Pancreas (tissue), 10 donors: ENCODE data around the gene CELF1. TPM values are rescaled to one million over a fixed set of nuclear protein-coding genes. Genes with fewer than 3 reads are reported as not detected.

Experiments used
- ATAC-seq, 4 donors: fragments of 200-7000 bp; cut with Tn5 transposase; one replicate each; pipeline versions ENCODE4 v1.8.0 to v1.9.1; 2020; ENCODE audit warnings: mild to moderate bottlenecking in 4 of 4, moderate library complexity in 4 of 4
- DNase-seq, 6 donors: peaks; one replicate each; pipeline ENCODE4 v3.0.0-alpha.2; 2020
- FAIRE-seq: peaks from 2 replicates; lab custom pipeline; 2012; peaks lifted over from hg19 to GRCh38; lab: Jason Lieb, UNC
- H3K27ac ChIP-seq, 4 donors: fragments of 200-600 bp; sonication (generic); 1 replicate in 3 of 4; 2 replicates in 1 of 4; pipeline versions ENCODE4 v1.5.0 to v1.8.0; 2020
- H3K27me3 ChIP-seq, 4 donors: fragments of 200-600 bp; one replicate each; pipeline ENCODE4 v1.8.0; 2021
- H3K36me3 ChIP-seq, 3 donors: fragments of 200-600 bp; sonication (generic) in 1 of 3; one replicate each; pipeline versions ENCODE4 v1.5.0 to v1.8.0; 2020 to 2021
- H3K4me1 ChIP-seq, 3 donors: fragments of 200-600 bp; one replicate each; pipeline ENCODE4 v1.8.0; 2021
- H3K4me3 ChIP-seq, 4 donors: fragments of 200-600 bp; sonication (generic) in 2 of 4; one replicate each; pipeline versions ENCODE4 v1.5.0 to v1.8.0; 2020 to 2021
- H3K9me3 ChIP-seq, 4 donors: fragments of 200-600 bp; one replicate each; pipeline ENCODE4 v1.8.0; 2021
- CTCF ChIP-seq, 4 donors: fragments of 200-600 bp; sonication (generic) in 3 of 4; IDR thresholded peaks; one replicate each; pipeline versions ENCODE4 v1.5.0 to v1.8.0; 2021; ENCODE audit warnings: antibody characterized with exemption in 4 of 4
- WGBS, 2 donors: extraction: QIAGEN DNeasy Blood & Tissue Kit; methylation state at CpG; one replicate each; pipeline ENCODE4 v1.1.7; 2013; 5-methylcytosine and 5-hydroxymethylcytosine counted together
- intact Hi-C, 3 donors: fragments of 100-400 bp; cut with DNase I; formaldehyde crosslinking; loops; one replicate each; pipeline versions ENCODE4 v1.11.1 to v1.14.2; 2022
- polyA plus RNA-seq, 2 donors: library from polyadenylated mRNA; stranded (reverse); fragments of 200-250 nt; gene quantifications; one replicate each; pipeline ENCODE4 v1.2.3, GENCODE V29; 2013
- total RNA-seq, 6 donors: library from RNA; stranded (reverse); fragmentation: NEBNext Ultra II Directional in 4 of 6; extraction: Animal tissue kit (Norgen Biotek cat#: 25700) in 4 of 6; gene quantifications; one replicate each; pipeline versions ENCODE4 v1.2.1 to v1.2.4, GENCODE V29; 2021 to 2023
- donor health status: healthy with polysubstance abuse.
- donor health status: DM: no; HTN: no; CAD: no; lungs with moderate emphysema.
- donor health status: DM: no; HTN: no; CAD: no.
- donor health status: control.
- donor health status: control.
- donor health status: Bipolar disorder and iron deficiency.
- donor health status: DM: yes; HTN: yes; CAD: no.
- donor health status: DM: no; HTN: no; CAD: no.
- donor health status: DM: no; HTN: no; CAD: no.
- donor health status: DM: yes; HTN: yes; CAD: no.

Gene CELF1
- total and polyA plus RNA-seq, 8 donors, result 20.0 to 56.3 (median 35.9) TPM

DNA sequence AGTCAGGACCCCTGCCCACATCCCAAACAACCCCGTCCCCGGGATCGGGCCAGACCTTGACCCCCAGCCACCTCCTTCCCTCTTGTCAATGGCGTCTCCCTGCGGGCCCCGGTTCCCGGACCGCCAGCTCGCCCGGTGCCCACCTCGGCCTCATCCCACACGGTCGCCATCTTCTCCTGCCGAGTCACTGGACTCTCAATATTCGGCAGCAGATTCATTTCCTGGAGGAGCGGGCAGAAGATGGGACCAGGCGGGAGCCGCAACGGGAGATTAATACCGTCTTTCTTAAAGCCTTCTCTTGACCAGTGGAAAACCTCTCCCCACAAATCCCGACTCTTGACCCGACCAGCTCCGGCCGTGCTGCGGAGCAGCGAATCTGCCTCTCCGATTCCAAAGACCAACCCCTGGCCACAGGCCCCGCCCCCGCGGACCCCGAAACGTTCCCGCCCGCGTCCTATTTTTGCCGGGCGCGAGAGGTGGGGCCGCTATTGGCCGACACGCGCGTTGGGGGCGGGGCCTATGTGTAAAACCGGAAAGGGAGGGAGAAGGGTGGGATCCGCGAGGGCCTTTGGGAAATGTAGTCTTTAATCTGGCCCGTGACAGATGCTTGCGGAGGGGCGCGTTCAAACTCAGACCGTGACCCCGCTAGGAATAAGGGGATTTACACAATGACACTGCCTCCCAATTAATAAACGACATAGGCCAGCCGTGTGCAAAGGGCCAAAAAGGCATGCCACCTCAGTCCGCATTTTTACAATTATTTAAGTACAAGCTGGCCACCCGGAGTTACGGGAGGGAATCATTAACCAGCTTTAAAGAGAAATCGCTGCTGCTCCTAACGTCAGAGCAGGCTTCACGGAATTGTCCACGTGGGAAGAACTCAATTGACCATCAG lies 126.6 kb downstream of the CELF1 start, which contains the start of gene PSMC3:
Gene PSMC3 (minus strand): TSS at position 378 of the 895 bp plus-strand sequence. CDS start 160 bp downstream, at position 218.
- intact Hi-C loops, result no loop called here
- FAIRE-seq (peak; percentile 95), ATAC-seq (peak; percentile 97 to 99 (median 98)), DNase-seq (peak; percentile 98 to 100 (median 98))
- WGBS, 2 donors, result 0% methylated on average over 61 to 62 of the region's 62 CpGs
- peaks cover 3 to 11% (median 6%) of the 10 kb centered on the region in 3 donors for H3K4me1 ChIP-seq
- H3K36me3 ChIP-seq, result peaks cover 0 to 21% (median 10%) of the 10 kb centered on the region in 3 donors
- H3K9me3 ChIP-seq, result no peaks in the 10 kb centered on the region
- H3K4me3 ChIP-seq, result peak within 1 kb of the TSS; percentile 78 to 99 (median 92)
- H3K27me3 ChIP-seq, result no peaks in the 10 kb centered on the region
- H3K27ac ChIP-seq, result peak within 1 kb of the TSS; percentile 58 to 94 (median 86)
- TF ChIP-seq CTCF (IDR thresholded peaks at IDR 0.05), result no peak

GRCh38 chr11:47425611-47426010 lies 127.3 kb downstream of the CELF1 start:
- DNase-seq (no peak), ATAC-seq (no peak), FAIRE-seq (no peak)
- Histone ChIP-seq H3K4me3 (peak overlapping the region; percentile 78 to 99 (median 92)), H3K4me1 (peaks cover 3 to 11% (median 6%) of the 10 kb centered on the region in 3 donors), H3K9me3 (no peaks in the 10 kb centered on the region), H3K27me3 (no peaks in the 10 kb centered on the region), H3K27ac (peak overlapping the region; percentile 58 to 94 (median 86)), H3K36me3 (peaks cover 0 to 28% (median 14%) of the 10 kb centered on the region in 3 donors)
- 0 to 1% methylated on average over 14 of the region's 14 CpGs for WGBS, 2 donors
- intact Hi-C loops, result no loop called here
- no peak for TF ChIP-seq CTCF (IDR thresholded peaks at IDR 0.05)

DNA sequence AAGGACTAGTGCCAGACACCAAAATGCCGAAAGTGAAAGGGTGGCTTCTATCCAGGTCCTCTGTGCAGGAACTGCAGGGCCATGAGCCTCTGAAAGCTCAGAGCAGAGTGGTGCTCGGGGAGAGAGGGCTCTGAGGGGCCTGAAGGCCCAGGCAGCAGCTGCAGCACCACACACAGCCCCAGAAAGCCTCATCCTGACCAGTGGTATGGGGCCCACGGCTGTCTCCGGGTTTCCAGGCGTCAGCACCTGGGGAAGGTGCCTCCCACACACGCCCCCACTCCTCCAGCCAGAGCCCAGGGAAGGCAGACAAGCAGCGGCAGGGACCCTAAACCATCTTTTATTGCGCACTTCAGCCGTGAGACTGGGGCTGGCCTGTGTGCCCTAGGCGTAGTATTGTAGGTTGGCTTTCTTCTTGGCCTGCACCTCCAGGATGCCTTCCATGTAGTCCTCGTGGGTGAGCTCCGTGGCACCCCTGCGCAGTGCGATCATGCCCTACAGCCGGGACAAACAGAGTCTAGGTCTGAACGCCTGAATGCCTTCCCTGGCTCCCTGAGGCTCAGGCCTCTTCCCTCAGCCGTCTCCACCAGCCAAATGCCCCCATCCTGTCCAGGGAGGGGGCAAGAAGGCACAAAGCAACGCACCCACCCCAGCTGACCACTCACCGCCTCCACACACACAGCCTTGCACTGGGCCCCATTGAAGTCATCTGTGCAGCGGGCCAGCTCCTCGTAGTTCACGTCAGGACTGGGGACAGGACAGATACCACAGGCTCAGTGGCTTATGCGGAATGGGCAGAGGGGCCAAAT lies 134.3 kb downstream of the CELF1 start:
- Histone ChIP-seq H3K27me3 (no peaks in the 10 kb centered on the region), H3K4me3 (no peak overlapping the region), H3K36me3 (peaks cover 0 to 53% (median 25%) of the 10 kb centered on the region in 3 donors), H3K4me1 (peaks cover 0 to 8% (median 0%) of the 10 kb centered on the region in 3 donors), H3K9me3 (no peaks in the 10 kb centered on the region), H3K27ac (no peak overlapping the region)
- no peak for TF ChIP-seq CTCF (IDR thresholded peaks at IDR 0.05)
- DNase-seq, result no peak
- intact Hi-C loops, result no loop called here
- no peak for FAIRE-seq
- ATAC-seq, result no peak
- 87% methylated on average over 23 of the region's 23 CpGs for WGBS, 2 donors

DNA sequence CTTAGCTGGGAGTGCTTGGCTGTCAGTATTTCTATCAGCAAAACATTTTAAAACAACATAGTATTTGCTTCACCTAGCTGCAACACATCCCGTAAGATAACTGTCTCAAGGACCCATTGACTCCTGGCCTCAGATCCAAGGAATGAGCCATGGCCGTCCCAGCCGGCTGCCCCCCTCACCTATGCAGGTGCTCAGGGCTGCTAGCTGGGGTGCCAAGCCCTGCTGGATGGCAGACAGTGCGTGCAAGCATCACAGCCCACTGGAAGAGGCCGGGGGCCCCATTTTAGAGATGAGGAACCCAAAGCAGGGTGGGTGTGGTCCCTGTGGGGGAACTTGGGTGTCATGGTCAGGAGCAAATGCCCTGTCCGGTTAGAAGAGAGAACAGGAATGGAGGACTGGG lies 135.2 kb downstream of the CELF1 start:
- no peak for TF ChIP-seq CTCF (IDR thresholded peaks at IDR 0.05)
- FAIRE-seq, result no peak
- H3K4me3 ChIP-seq, result no peak overlapping the region
- H3K36me3 ChIP-seq, result peaks cover 0 to 48% (median 23%) of the 10 kb centered on the region in 3 donors
- intact Hi-C loops, result no loop called here
- H3K4me1 ChIP-seq, result peaks cover 0 to 8% (median 0%) of the 10 kb centered on the region in 3 donors
- no peak for ATAC-seq
- no peak overlapping the region for H3K27ac ChIP-seq
- WGBS, 2 donors, result 88 to 92% methylated on average over 6 of the region's 6 CpGs
- DNase-seq, result no peak
- no peaks in the 10 kb centered on the region for H3K9me3 ChIP-seq
- H3K27me3 ChIP-seq, result no peaks in the 10 kb centered on the region
